Kasumi-1 (cell line): ENCODE data around the gene SIRPD.
"Not testable (repeated sequence)": the region's sequence is repeated elsewhere in the genome, so short reads cannot be mapped to it uniquely, and the experiment has no call there.

ENCODE experiments used
- DNase-seq, 2 experiments: peaks; one replicate each; lab custom pipeline; 2025; lab: John Stamatoyannopoulos, UW

The SIRPD gene

DNA sequence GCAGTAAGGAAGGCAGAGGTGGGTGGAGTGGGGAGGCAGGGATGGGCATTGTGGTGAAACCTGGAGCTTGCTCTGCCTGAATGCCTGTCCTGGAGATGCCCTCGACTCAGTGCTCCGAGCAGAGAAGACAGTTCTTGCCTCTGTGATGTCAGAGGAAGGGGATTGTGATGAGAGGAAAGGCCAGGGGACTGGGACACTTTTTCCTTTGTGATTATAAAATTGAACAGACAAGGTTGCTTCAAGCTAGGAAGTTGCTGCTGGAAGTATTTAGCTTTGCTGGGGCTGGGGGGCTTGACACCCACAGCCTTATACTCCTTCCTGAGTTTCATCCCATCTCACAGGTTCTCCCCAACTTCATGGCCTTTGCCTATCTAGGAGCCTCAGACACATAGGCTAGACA lies at the start of gene SIRPD:
Gene SIRPD, minus strand, starts transcription at position 101 of the 400 bp plus-strand sequence. Its CDS starts 52 bp downstream, at position 49.
- no peak for DNase-seq

DNA sequence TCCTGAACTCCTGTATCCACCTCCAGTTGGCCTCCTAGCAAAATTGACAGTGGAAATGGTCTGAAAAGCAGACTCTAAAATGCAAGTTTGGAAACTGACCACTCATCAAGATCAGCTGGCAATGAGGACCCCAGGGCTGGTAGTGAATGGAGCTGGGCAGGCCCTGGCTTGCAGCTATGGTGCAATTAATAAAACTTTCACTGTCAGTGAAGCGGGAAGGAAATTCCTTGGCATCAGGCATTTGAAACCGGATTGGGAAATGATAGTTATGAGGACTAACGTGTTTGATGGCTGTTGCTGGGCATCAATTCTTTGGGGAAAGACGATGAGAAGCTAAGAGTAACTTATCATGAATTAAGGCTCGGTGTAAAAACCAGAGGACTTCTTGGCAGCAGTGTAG lies 43.2 kb upstream of the SIRPD start:
- DNase-seq = no peak

DNA sequence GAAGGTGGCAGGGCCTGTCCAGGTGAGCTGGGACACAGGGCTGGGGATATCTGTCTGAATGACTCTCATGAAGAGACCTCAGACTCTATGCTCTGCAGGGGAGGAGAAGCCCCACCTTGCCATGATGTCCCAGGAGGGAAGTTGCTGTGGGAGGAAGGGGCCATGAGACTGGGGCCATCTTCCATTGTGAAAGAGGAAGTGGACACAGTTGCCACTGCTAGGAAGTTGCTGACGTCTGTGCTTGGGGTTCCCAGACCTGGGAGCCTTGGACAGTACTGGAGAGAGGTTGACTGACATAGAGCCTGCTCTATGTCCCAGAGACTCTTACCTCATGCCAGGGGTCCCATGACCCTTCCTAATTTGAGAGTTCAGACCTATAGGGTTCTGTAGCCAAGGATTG lies 37.8 kb upstream of the SIRPD start:
- peak; percentile 14 to 35 for DNase-seq

DNA sequence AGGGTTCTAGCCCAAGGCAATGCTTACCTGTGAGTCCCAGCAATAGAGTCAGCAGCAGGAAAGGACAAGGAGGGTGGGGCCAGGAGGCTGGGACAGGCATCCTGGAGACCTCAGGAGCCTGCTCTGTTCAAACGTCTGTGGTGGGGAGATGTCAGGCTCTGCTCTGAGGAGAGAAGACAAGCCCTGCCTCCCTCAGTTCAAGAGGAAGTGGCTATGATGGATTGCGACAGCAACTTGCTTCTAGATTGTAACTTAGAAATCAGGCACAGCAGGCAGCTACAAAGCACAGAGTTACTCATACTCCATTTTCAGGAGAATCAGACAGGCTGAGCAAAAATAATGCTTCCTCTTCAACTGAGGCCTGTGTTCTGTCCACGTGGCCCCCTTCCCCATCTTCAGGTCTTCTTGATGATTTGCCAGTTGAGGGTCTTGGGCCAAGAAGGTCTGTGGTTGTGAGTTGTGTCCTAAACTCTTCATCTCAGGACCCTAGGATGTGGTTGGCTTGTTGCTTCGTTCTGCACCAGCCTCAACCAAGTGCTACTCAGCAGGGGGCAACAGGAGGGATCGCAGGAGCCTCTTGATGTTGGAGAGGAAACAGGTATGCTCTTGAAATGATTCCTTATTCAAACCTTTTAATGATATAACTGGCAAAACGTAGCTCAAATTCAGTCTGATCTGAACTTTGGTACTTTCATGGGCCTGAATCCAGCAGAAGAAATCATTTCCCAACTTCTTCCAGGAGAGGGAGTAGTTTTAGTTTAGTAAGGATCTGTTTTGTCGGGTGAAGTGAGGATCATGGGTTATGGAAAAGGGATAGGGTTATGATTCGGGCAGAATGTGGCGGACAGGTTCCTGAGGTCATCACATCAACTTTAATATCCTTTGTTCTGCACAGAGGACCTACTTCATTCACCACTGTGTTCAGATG lies 31.3 kb upstream of the SIRPD start:
- DNase-seq = peak; percentile 79 to 87

DNA sequence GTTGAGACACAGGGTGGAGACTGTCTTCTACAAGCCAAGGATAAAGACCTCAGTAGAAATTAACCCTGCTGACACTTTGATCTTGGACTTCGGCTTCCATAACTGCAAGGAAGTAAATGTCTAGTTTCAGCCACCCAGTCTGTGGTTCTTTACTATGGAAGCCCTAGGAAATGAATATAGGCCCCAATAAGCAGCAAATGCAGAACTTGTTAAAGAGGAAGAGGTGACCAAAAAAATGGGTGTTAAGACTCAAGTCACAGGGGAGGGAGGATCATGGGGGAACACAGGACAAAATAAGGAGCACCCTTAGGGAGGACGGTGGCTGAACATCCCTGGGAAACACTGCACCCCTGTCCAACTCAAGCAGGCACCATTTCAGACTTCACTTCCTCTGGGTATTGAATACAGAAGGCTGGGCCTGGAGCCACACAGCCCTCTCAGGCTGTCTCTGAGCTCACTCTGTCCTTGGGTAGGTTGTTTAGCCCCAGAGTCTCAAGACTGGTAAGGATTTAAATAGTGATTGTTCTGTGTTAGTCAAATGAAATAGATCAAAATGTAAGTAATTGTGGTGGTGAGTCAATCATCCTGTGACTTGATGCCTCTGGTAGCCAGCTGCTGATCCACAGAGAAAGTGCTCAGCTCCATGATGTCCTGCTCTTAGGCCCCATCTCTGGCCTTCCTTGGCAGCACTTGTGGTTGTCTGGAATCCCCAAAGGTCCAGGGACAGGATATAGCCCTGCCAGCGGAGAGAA lies 30.5 kb upstream of the SIRPD start:
- DNase-seq = peak; percentile 19 to 31

DNA sequence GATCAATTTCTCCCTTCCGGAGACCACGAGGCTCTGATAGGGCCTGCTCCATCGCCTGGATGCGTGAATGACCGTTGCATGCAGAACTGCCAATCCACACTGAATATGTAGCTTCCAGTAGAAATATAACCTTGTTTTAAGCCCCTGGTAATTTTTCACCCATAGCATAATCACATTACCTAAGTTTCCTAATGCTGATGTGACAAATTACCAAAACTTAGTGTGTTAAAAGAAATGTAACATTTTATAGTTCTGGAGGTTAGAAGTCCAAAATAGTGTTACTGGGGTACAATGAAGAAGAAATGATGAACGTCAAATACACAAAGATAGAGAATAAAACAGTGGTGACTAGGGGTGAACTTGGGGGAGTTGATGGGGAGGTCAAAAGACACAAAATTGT lies 22.0 kb upstream of the SIRPD start:
- no peak for DNase-seq

DNA sequence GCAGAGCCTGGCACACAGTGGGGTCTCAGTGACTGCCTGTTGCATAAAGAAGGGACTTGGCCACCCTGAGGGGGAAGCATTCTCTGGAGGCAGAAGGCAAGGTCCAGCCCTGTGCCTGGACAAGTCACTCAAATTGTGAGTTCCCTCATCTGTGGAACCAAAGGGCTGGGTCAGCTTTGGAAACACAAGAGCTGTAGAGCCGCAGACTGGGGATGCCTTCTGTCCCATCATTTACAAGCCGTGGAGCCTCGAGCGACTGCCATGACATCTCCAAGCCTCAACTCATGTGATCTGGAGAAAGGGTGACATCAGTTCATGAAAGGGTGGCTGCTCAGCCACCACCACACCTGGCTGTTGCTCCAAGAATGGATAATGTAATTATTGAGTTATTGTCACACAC lies 20.4 kb upstream of the SIRPD start:
- no peak for DNase-seq

DNA sequence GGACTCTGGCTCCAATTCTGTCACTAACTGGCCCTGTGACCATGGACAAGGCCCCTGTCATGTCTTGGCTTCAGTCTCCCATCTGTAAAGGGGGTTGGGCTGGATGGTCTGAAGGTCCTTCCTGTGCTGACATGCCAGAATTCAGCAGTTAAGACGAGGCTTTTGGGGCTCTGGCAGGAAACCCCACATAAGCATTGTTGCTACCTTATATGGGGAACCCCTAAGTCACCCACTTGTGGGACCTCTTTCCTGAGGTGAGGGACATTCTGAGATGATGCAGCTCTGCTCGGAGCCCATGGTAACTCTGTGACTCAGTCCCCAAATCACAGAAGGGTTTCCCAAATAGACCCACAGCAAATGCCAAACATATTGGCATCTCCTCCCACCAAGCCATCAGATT lies 19.8 kb upstream of the SIRPD start:
- DNase-seq = not testable (repeated sequence)

DNA sequence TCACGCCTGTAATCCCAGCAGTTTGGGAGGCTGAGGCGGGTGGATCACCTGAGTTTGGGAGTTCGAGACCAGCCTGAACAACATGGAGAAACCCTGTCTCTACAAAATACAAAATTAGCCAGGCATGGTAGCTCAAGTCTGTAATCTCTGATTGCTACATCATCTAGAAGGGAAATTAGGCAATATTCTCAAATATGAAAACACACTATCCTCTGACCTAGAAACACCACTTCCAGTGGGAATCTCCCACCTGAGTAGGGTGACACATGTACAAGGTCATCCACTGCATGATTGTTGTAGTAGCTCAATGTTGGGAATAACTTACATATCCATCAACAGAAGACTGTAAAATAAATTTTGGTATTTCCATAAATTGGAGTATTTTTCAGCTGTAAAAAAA lies 19.1 kb upstream of the SIRPD start:
- DNase-seq = no peak

DNA sequence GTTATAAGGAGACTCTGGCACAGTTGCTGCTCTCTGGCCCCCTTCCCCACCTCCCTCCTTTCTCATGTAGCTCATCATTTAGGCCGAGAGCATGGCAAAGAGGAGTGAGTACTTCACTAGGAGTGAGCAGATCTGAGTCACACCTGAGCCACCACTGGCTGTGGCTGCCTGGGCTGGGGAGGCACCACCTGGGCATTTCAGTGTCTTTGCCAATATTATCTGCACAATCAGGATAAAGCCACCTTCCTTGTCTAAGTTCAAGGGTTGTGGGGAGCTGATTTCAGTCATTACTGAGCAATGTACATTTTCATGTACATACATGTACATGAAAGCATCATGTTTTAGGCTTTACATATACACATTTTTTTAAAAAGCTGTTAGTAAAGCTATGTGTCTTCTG lies 18.5 kb upstream of the SIRPD start:
- DNase-seq = not testable (repeated sequence)

DNA sequence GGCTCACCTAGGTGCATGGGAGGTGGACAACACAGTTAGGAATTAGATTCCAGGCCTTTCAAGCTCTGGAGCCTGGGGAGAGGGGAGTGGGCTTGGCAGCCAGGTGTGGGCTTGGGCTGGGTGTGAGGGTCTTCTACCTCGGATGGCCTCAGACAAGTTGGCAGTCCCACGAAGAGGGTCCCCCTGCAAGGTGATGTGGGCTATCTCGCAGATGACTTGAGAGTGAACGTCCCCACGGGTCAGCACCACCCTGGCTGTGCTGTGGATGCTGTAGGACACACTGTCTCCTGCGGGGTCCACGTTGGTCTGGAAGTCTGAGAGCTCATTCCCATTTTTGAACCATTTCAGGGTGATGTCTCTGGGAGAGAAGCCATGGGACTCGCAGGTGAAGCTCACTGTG lies 14.1 kb upstream of the SIRPD start:
- DNase-seq = not testable (repeated sequence)

DNA sequence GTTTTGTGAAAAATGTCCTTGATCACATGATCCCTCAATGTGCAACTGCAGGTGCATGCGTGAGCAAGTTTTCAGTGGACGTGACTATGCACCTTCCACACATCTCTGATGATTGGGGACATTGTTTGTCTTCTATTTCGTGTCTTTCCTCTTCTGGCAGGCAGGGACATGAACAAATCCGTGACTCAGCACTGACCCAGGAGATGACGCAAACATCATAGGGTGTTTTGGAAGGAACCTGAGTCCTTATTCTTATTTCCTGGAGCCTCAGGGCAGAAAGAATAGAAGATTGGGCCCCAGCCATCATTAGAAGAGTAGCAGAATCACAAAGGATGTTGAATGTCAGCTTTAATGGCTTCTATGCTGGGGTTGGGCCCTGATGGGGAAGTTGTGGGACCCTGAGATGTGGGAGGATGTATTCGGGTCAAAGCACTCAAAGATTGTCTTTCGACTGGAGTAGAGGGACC lies 11.9 kb upstream of the SIRPD start:
- DNase-seq = peak; percentile 23 to 30

DNA sequence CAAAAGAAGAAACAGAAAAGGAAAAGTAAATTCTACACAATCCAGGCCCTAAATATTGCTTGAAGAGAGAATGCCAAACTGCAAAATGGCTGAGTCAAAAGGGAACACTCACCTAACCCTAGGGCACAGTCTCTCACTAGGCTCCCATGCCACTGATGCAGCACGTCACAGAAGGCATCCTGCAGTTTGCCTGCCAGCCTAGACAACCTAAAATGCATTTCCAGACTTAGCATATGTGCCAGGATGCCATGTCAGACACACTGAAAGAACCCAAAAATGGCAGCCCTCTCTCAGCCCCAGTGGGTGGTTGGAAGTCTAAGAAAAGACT lies 10.6 kb upstream of the SIRPD start:
- DNase-seq = no peak

DNA sequence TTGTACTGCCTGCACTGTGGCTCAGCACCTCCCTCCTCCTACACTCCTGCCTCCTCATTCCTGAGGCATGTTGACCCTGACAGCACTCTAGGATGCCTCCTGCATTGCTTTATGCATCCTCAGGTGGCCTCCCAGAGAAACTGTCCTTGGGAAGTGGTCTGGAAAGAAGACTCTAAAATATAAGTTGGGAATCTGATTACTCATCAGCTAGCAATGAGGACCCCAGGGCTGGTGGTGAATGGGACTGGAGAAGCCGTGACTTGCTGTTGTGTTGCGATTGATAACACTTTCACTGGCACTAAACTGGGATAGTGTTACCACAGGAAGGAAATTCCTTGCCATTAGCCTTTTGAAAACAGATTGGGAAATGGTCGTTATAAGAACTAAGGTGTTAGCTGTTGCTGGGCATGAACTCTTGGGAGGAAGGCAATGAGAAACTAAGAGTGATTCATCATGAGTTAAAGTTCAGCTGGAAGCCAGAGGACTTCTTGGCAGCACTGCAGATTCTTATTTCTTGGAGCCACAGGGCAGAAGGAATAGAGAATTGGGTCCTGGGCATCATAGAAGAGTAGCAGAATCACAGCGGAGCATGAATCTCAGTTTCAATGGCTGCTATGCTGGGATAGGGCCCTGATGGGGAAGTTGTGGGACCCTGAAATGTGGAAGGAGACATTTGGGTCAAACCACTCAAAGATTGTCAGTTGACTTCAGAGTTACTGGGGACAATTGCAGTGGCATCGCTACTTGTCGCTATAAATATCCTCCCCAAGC lies 10.1 kb upstream of the SIRPD start:
- DNase-seq = no peak

DNA sequence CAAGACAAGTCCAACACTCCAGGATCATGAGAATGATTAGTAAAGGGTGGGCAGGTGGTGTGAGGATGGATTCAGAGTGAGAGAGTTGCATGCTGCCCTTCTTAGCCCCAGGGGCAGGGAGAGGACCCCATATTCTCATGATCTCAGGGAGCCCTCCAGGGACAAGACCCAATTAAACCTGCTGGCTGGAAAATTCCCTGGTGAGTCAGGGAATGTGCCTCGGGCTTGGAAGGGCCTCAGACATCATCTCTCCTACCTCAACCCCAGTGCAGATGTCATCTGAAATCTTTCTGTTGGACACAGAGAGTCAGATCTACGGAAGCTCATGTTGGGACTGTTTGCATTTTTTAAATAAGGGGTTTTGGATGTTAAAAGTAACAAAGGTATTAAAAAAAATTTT lies 9.2 kb upstream of the SIRPD start:
- no peak for DNase-seq

DNA sequence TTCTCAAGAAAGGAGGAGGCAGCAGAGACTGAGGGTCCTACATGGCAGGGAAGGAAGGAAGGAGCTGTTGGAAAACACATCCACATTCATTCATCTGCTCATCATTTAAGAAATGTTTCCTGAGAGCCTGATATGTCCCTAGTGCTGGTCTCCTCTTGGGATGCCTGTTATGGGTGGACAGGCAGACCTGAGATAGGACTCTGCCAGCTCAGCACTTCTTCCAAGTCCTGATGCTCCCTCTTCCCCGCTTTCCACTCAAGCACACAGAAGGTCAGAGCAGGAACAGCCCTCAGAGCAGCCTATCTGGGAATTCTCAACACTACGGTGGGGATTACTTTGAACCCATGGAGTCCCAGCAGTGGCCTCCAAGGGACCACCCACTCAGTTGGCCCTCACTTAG lies 8.0 kb upstream of the SIRPD start:
- no peak for DNase-seq

DNA sequence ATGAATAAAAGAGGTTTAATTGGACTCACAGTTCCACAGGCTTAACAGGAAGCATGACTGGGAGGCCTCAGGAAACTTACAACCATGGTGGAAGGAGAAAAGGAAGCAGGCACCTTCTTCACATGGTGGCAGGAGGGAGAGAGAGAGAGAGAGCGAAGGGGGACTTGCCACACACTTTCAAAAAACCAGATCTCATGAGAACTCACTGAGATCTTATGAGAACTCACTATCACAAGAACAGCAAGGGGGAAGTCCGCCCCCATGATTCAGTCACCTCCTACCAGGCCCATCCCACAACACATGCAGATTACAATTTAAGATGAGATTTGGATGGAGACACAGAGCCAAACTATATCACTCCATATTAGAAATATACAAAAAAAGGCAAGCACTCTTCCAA lies 6.1 kb upstream of the SIRPD start:
- no peak for DNase-seq

DNA sequence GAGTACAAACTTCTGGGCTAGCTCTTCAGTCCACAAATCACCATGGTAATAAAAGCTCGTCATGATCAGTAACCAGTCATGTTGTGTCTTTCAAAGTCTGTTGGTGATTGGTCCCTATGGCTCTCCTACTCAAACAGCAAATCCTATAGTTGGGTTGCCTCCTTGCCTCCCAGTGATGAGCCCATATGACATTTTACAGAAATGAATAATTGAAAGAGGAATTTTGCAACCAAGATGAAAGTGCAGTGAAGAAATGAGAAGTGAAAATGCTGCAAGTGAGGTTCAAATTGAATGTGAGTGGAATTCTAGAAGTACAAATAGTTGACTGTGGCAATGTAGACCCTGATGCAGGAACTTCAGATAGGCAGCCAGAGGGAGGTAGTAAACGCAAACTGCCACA lies 5.1 kb upstream of the SIRPD start:
- no peak for DNase-seq

DNA sequence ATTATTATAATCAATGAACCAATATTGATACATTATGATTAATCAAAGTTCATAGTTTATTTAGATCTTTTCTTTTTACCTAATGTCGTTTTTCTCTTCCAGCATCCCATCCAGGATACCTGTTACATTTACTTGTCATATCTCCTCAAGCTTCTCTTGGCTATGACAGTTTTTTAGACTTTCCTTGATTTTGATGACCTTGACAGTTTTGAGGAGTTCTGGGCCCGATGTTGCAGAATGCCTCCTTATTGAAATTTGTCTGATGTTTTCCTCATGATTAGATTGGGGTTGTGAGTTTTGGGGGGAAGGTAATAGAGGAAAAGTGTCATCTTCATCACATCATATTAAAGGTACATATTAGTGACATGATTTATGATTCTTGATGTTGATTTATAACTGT lies 3.8 kb upstream of the SIRPD start:
- DNase-seq = no peak

DNA sequence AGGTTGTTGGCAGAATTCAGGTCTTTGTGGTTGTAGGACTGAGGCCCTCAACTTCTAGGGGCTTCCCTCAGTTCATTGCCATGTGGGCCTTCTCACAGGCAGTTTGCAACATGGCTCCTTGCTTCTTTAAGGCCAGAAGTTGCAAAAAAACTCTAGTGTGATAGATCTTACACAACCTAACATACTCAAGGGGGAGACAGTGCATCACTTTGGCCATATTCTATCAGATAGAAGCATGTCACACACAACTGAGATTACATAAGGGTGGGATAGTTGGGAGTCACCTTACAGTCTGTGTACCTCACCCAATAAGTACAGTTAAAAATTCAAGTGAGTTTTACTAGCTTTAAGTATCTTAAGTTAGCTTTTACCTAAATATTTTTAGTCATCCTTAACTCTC lies 1.6 kb downstream of the SIRPD start:
- no peak for DNase-seq

DNA sequence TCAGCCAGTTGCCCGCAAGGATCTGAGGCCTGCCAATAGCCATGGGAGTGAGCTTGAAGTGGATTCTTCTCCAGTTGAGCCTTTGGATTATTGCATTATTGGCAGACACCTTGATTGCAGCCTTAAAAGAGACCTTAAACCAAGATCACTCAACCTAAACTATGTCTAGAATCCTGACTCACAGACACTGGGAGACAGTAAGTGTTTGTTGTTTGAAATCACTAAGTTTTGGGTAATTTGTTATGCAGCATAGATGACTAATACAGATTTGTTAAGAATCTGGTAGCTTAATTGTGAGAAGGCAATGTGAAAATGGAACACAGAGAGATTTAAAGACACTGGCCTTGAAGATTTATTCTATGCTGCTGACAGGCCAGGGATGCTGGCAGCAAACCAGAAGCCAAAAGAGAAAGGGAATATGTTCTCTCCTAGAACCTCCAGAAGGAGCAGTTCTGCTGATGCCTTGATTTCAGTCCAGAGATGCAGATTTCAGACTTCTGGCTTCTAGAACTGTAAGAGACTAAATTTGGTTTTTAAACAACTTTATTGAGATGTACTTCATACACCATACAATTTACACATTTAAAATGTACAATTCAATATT lies 17.6 kb downstream of the SIRPD start:
- no peak for DNase-seq

DNA sequence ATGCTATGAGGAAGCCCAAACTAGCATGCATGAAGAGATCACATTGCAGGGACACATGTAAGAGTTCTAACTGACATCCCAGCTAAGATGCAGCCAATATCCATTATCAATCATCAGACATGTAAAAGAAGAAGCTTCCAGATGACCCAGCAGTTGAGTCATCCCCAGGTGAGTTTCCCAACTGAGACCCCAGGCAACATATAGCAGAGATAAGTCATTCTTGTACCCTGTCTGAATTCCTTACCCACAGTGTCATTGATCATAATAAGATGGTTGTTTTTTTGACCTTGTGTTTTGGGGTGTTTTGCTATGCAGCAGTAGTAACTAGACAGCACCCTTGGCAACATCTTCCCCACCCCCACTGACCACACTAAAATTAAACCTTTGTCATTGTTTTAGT lies 18.9 kb downstream of the SIRPD start:
- no peak for DNase-seq
